CD4-positive, alpha-beta T cell (primary cell): ENCODE results near the gene NR5A1. TPM values are rescaled to one million over a fixed set of nuclear protein-coding genes. Genes with fewer than 3 reads are reported as not detected.

ENCODE experiments used
- ATAC-seq: fragments of 200-7000 bp; cut with Tn5 transposase; one replicate; pipeline ENCODE4 v1.10.0; 2022; ENCODE audit warnings: mild to moderate bottlenecking; ENCODE audit not compliant: poor library complexity
- CTCF ChIA-PET: fragments of 350-600 bp; sonication (Branson Sonifier 250); formaldehyde crosslinking; loops from one replicate; lab custom pipeline; 2021; ENCODE audit warnings: antibody characterized with exemption, inconsistent platforms; lab: Charles Lee
- POLR2A ChIA-PET: fragments of 350-600 bp; sonication (Branson Sonifier 250); formaldehyde crosslinking; loops from one replicate; lab custom pipeline; 2021; ENCODE audit warnings: antibody characterized with exemption, inconsistent platforms; lab: Charles Lee
- DNase-seq, 14 experiments: peaks; one replicate each; pipeline ENCODE4 v3.0.0-alpha.2; 2013 to 2020; ENCODE audit warnings: mixed read lengths in 2 of 14
- H3K27ac ChIP-seq, 2 donors: one replicate each; pipeline versions ENCODE4 v1.5.1 to v1.7.0; 2013; ENCODE audit warnings: low read length in 2 of 2, low read depth in 1 of 2, mild to moderate bottlenecking in 1 of 2
- H3K27me3 ChIP-seq, 2 experiments: 1 replicate in 1 of 2; 2 replicates in 1 of 2; pipeline versions ENCODE4 v1.6.1 to v1.7.0; 2013; ENCODE audit warnings: low read length in 2 of 2, control low read depth in 1 of 2, mild to moderate bottlenecking in 1 of 2, moderate library complexity in 1 of 2; ENCODE audit not compliant: insufficient read depth in 2 of 2, control insufficient read depth in 1 of 2
- H3K36me3 ChIP-seq: one replicate; pipeline ENCODE4 v1.6.1; 2013; ENCODE audit warnings: low read length, control low read depth; ENCODE audit not compliant: insufficient read depth
- H3K4me1 ChIP-seq: one replicate; pipeline ENCODE4 v1.6.1; 2013; ENCODE audit warnings: low read length, control low read depth; ENCODE audit not compliant: insufficient read depth
- H3K4me3 ChIP-seq: one replicate; pipeline ENCODE4 v1.5.1; 2013; ENCODE audit warnings: mild to moderate bottlenecking, low read length, moderate library complexity
- H3K9me3 ChIP-seq, 2 experiments: 1 replicate in 1 of 2; 2 replicates in 1 of 2; pipeline versions ENCODE4 v1.6.1 to v1.7.0; 2013; ENCODE audit warnings: low read length in 2 of 2, mild to moderate bottlenecking in 2 of 2, control low read depth in 1 of 2, moderate library complexity in 1 of 2; ENCODE audit not compliant: control insufficient read depth in 1 of 2, insufficient read depth in 1 of 2
- H3K27ac Mint-ChIP-seq: one replicate; pipeline ENCODE4 v1.8.0; 2020; ENCODE audit warnings: mixed read lengths
- H3K27me3 Mint-ChIP-seq: one replicate; pipeline ENCODE4 v1.8.0; 2021; ENCODE audit warnings: mixed read lengths
- H3K36me3 Mint-ChIP-seq: one replicate; pipeline ENCODE4 v1.8.0; 2021; ENCODE audit warnings: low read depth, mixed read lengths
- H3K4me1 Mint-ChIP-seq: one replicate; pipeline ENCODE4 v1.8.0; 2021; ENCODE audit warnings: low read depth, mixed read lengths
- H3K4me3 Mint-ChIP-seq: one replicate; pipeline ENCODE4 v1.8.0; 2020; ENCODE audit warnings: mild to moderate bottlenecking, mixed read lengths
- H3K9me3 Mint-ChIP-seq: one replicate; pipeline ENCODE4 v1.8.0; 2020; ENCODE audit warnings: mixed read lengths
- intact Hi-C, 2 experiments: fragments of 100-400 bp; cut with DNase I in 1 of 2; cut with micrococcal nuclease in 1 of 2; formaldehyde crosslinking; loops; one replicate each; pipeline versions ENCODE4 v1.15.1 to v1.9.0; 2023 to 2025; cut with DNase I, micrococcal nuclease
- total RNA-seq, 174 experiments: library from RNA in 2 of 174; stranded (reverse) in 2 of 174; gene quantifications; one replicate each; pipeline ENCODE4 v1.2.3 and lab custom pipeline; 2021 to 2026
- TF ChIP-seq, protein P1 (sequence below): fragments of 200-600 bp; IDR thresholded peaks from one replicate; pipeline ENCODE4 v1.8.0; 2022; ENCODE audit warnings: antibody characterized with exemption, mild to moderate bottlenecking

NR5A1 gene
- total RNA-seq, 2 experiments from 2014 or later: not detected

DNA sequence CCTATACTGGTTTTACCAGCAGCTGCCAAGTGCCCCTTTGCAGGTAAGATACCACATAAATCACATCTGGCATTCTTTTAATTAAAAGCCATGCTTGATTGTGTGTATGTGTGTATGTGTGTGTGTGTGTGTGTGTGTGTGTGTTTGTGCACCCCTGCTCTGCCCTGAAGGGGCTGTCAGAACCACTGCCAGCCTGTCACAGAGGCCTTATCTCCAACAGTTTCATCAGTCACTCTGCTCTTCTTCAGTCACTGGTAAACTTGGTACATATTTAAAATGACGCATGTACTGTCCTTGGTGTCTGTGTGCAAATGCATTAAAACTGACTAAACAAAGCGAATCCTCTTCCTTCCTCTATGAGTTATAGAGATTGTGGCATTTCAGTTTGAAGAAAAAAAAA is 19.0 kb upstream of the NR5A1 start:
- H3K4me1 ChIP-seq: no peaks in the 10 kb centered on the region
- no peak overlapping the region for H3K4me3 ChIP-seq
- POLR2A ChIA-PET: no interaction called here
- no peak overlapping the region for H3K4me3 Mint-ChIP-seq
- no peak overlapping the region for H3K27ac ChIP-seq
- CTCF ChIA-PET: no interaction called here
- H3K36me3 Mint-ChIP-seq: no peaks in the 10 kb centered on the region
- TF ChIP-seq, protein P1, sequence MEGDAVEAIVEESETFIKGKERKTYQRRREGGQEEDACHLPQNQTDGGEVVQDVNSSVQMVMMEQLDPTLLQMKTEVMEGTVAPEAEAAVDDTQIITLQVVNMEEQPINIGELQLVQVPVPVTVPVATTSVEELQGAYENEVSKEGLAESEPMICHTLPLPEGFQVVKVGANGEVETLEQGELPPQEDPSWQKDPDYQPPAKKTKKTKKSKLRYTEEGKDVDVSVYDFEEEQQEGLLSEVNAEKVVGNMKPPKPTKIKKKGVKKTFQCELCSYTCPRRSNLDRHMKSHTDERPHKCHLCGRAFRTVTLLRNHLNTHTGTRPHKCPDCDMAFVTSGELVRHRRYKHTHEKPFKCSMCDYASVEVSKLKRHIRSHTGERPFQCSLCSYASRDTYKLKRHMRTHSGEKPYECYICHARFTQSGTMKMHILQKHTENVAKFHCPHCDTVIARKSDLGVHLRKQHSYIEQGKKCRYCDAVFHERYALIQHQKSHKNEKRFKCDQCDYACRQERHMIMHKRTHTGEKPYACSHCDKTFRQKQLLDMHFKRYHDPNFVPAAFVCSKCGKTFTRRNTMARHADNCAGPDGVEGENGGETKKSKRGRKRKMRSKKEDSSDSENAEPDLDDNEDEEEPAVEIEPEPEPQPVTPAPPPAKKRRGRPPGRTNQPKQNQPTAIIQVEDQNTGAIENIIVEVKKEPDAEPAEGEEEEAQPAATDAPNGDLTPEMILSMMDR: no peak
- no peaks in the 10 kb centered on the region for H3K9me3 Mint-ChIP-seq
- H3K9me3 ChIP-seq: no peaks in the 10 kb centered on the region
- intact Hi-C loops: no loop called here
- H3K27ac Mint-ChIP-seq: no peak overlapping the region
- no peaks in the 10 kb centered on the region for H3K27me3 ChIP-seq
- ATAC-seq: no peak
- H3K27me3 Mint-ChIP-seq: peaks cover 6% of the 10 kb centered on the region
- no peak for DNase-seq
- no peaks in the 10 kb centered on the region for H3K36me3 ChIP-seq
- no peaks in the 10 kb centered on the region for H3K4me1 Mint-ChIP-seq

DNA sequence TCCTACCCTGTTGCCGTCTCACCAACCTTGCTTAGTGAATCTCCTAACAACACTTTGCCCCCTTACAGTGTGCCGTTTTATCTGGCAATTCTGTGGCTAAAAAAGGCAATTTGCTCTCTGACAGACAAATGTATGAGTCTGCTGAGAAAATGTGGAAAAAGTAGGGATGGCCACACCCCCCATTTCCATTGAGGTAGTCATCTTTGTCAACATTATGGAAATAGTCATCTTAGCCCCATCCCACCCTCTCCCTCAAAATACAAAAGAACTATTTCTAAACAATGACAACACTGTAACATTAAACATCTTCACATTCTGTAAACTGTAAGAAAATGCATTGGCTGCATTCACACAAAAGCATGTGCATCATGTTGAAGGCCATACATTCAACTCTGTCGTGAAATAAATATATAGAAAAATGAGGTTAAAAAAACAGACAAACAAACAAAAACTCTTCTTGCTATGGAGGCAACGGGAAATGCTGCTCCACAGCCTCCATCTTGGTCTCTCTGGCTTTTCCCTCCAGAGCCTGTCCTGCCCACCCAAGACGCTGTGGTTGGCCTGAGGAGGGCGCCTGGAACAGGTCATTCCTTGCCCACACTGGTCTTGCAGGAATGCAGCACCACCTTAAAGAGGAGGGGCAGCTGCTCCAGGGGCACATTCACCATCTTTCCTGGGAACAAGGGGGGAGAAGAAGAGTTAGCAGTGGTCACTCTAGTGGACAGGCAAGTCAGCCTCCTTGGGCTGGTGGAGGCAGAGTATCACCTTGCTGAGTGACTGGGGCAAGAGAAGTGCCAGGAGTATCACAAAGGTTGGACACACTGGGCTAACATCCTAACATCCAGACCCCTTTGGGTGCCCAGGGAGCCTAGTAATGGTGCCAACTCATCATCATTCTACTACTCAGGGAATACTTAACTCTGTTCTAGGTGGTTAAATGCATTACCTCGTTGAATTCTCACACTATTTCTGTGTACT is 15.2 kb upstream of the NR5A1 start:
- Histone ChIP-seq H3K36me3 (no peaks in the 10 kb centered on the region), H3K27me3 (peaks cover 0 to 3% of the 10 kb centered on the region in 2 experiments), H3K4me3 (no peak overlapping the region), H3K9me3 (peaks cover 0 to under 1% of the 10 kb centered on the region in 2 experiments), H3K4me1 (no peaks in the 10 kb centered on the region), H3K27ac (no peak overlapping the region)
- Mint-ChIP-seq H3K4me3 (no peak overlapping the region), H3K4me1 (no peaks in the 10 kb centered on the region), H3K36me3 (no peaks in the 10 kb centered on the region), H3K9me3 (no peaks in the 10 kb centered on the region), H3K27me3 (peaks cover 19% of the 10 kb centered on the region), H3K27ac (no peak overlapping the region)
- ChIA-PET POLR2A (no interaction called here), CTCF (no interaction called here)
- DNase-seq (no peak), ATAC-seq (no peak)
- intact Hi-C loops: no loop called here
- TF ChIP-seq, protein P1: no peak

DNA sequence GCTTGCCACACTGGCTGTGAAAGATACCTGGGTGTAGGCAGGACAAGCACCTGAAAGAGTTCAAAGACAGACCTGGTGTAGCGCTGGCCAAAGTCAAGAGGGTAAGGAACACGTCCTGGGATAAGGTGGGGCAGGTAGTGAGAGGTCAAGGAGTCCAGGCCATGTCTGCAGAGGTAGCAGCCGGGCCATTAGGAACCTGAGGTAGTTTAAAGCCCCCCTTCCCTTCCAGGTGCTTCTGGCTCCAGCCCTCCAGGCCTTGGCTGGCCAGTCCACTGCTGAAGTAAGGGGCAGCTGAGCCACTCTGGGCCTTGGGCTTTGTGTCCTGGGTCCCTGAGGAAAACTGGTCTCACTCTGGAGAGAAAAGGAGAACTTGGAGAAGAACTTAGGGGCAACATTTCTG is 13.9 kb upstream of the NR5A1 start:
- H3K4me3 ChIP-seq: no peak overlapping the region
- no peaks in the 10 kb centered on the region for H3K36me3 ChIP-seq
- no peak for DNase-seq
- Mint-ChIP-seq H3K4me1 (no peaks in the 10 kb centered on the region), H3K4me3 (no peak overlapping the region), H3K27me3 (peaks cover 19% of the 10 kb centered on the region), H3K36me3 (no peaks in the 10 kb centered on the region), H3K27ac (no peak overlapping the region), H3K9me3 (no peaks in the 10 kb centered on the region)
- no peaks in the 10 kb centered on the region for H3K4me1 ChIP-seq
- peaks cover 0 to 5% of the 10 kb centered on the region in 2 experiments for H3K9me3 ChIP-seq
- intact Hi-C loops: no loop called here
- TF ChIP-seq, protein P1: no peak
- H3K27me3 ChIP-seq: peaks cover 0 to 3% of the 10 kb centered on the region in 2 experiments
- POLR2A ChIA-PET: no interaction called here
- H3K27ac ChIP-seq: no peak overlapping the region
- ATAC-seq: no peak
- CTCF ChIA-PET: no interaction called here
